Measurements from ENCODE around the gene ZBED4.

ZBED4 gene

GRCh38 chr22:49873228-49873940, 19.7 kb downstream of the ZBED4 start:
- H3K4me2 ChIP-seq (ENCODE audit: low read length), result no peak overlapping the region
- H2AFZ ChIP-seq (ENCODE audit: low read length), result no peak overlapping the region
- no peaks in the 10 kb centered on the region for H3K4me1 ChIP-seq (ENCODE audit: insufficient read depth, low read length, severe bottlenecking)
- TF ChIP-seq CTCF (IDR thresholded peaks at IDR 0.05; ENCODE audit: low read length) (no peak), EZH2 (IDR thresholded peaks at IDR 0.05; ENCODE audit: borderline replicate concordance, low read length) (no peak)
- H3K27ac ChIP-seq (ENCODE audit: low read depth, low read length, poor library complexity, severe bottlenecking), result no peak overlapping the region
- H3K9me3 ChIP-seq (ENCODE audit: low read length), result peaks cover 22% of the 10 kb centered on the region
- H3F3A ChIP-seq (ENCODE audit: insufficient read depth, low read length), result no peaks in the 10 kb centered on the region
- H3K79me2 ChIP-seq (ENCODE audit: insufficient read depth, low read length), result peaks cover 68% of the 10 kb centered on the region
- H3K9ac ChIP-seq (ENCODE audit: low read length), result no peak overlapping the region
- H3K27me3 ChIP-seq (ENCODE audit: insufficient read depth, low read length), result no peaks in the 10 kb centered on the region
- H3K36me3 ChIP-seq (ENCODE audit: insufficient read depth, low read length), result peaks cover 42% of the 10 kb centered on the region
- no peaks in the 10 kb centered on the region for H4K20me1 ChIP-seq (ENCODE audit: insufficient read depth, low read length)
- H3K4me3 ChIP-seq (ENCODE audit: low read depth, low read length, poor library complexity, severe bottlenecking), result no peak overlapping the region
- no peaks in the 10 kb centered on the region for H3K9me2 ChIP-seq (ENCODE audit: low read depth, low read length)

DNA sequence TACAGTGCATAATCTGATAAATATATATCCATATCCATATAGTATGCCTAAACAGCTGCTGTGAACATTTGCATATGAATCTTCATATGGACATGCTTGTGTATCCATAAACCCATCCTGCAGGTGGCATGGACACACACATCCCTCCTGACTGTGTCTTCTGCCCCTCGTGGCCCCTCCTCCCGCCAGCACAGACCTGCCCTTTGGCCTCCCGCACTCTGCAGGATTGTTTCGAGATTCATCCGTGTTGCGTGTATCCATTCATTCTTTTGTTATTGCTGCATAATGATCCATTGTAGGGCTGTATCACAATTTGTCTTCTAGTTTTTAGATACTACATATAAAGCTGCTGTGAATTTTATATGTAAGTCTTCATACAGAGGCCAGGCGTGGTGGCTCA, 24.0 kb downstream of the ZBED4 start:
- Histone ChIP-seq H3F3A (ENCODE audit: insufficient read depth, low read length) (no peaks in the 10 kb centered on the region), H4K20me1 (ENCODE audit: insufficient read depth, low read length) (no peaks in the 10 kb centered on the region), H3K27ac (ENCODE audit: low read depth, low read length, poor library complexity, severe bottlenecking) (no peak overlapping the region), H3K9me3 (ENCODE audit: low read length) (peaks cover 7% of the 10 kb centered on the region; the same call in 1 of the 2 replicates), H3K4me3 (ENCODE audit: low read depth, low read length, poor library complexity, severe bottlenecking) (no peak overlapping the region), H2AFZ (ENCODE audit: low read length) (no peak overlapping the region), H3K36me3 (ENCODE audit: insufficient read depth, low read length) (peaks cover 39% of the 10 kb centered on the region), H3K9ac (ENCODE audit: low read length) (no peak overlapping the region), H3K4me1 (ENCODE audit: insufficient read depth, low read length, severe bottlenecking) (peaks cover 9% of the 10 kb centered on the region), H3K4me2 (ENCODE audit: low read length) (no peak overlapping the region), H3K79me2 (ENCODE audit: insufficient read depth, low read length) (peaks cover 52% of the 10 kb centered on the region), H3K9me2 (ENCODE audit: low read depth, low read length) (no peaks in the 10 kb centered on the region), H3K27me3 (ENCODE audit: insufficient read depth, low read length) (no peaks in the 10 kb centered on the region)
- TF ChIP-seq CTCF (IDR thresholded peaks at IDR 0.05; ENCODE audit: low read length) (no peak), EZH2 (IDR thresholded peaks at IDR 0.05; ENCODE audit: borderline replicate concordance, low read length) (no peak)

DNA sequence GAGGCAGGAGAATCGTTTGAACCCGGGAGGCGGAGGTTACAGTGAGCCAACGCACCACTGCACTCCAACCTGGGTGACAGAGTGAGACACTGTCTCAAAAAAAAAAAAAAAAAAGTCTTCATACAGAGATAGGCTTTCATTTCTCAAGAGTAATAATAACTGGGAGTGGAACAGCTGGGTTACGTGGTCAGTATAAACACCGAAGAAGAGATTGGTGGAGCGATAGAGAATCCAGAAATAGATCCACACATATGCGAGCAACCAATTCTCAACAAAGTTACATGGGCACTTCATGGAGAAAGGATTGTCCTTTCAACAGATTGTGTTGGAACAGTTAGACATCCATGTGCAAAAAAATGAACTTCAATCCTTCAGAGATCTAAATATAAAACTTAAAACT, 24.6 kb downstream of the ZBED4 start:
- H3K27me3 ChIP-seq (ENCODE audit: insufficient read depth, low read length), result no peaks in the 10 kb centered on the region

More for the DNA sequence above, 24.6 kb downstream of the ZBED4 start:
- no peak for TF ChIP-seq CTCF (IDR thresholded peaks at IDR 0.05; ENCODE audit: low read length)
- TF ChIP-seq EZH2 (IDR thresholded peaks at IDR 0.05; ENCODE audit: borderline replicate concordance, low read length), result no peak
- no peaks in the 10 kb centered on the region for H4K20me1 ChIP-seq (ENCODE audit: insufficient read depth, low read length)
- peaks cover 7% of the 10 kb centered on the region; the same call in 1 of the 2 replicates for H3K9me3 ChIP-seq (ENCODE audit: low read length)
- peaks cover 48% of the 10 kb centered on the region for H3K79me2 ChIP-seq (ENCODE audit: insufficient read depth, low read length)
- H3K4me2 ChIP-seq (ENCODE audit: low read length), result no peak overlapping the region
- no peak overlapping the region for H3K4me3 ChIP-seq (ENCODE audit: low read depth, low read length, poor library complexity, severe bottlenecking)
- no peaks in the 10 kb centered on the region for H3K9me2 ChIP-seq (ENCODE audit: low read depth, low read length)
- H3K4me1 ChIP-seq (ENCODE audit: insufficient read depth, low read length, severe bottlenecking), result peaks cover 9% of the 10 kb centered on the region
- no peak overlapping the region for H3K9ac ChIP-seq (ENCODE audit: low read length)
- no peak overlapping the region for H3K27ac ChIP-seq (ENCODE audit: low read depth, low read length, poor library complexity, severe bottlenecking)
- no peaks in the 10 kb centered on the region for H3F3A ChIP-seq (ENCODE audit: insufficient read depth, low read length)
- peaks cover 44% of the 10 kb centered on the region for H3K36me3 ChIP-seq (ENCODE audit: insufficient read depth, low read length)
- no peak overlapping the region for H2AFZ ChIP-seq (ENCODE audit: low read length)

Measured in OCI-LY1 (cell line).